Stimulated activated CD4-positive, alpha-beta T cell treated with anti-CD3 and anti-CD28 coated beads, Interleukin-4, amount 100 ng/mL, for 48 hours (primary cell): ENCODE measurements around the gene GOLGA8J.
"Not testable (repeated sequence)": the region's sequence is repeated elsewhere in the genome, so short reads cannot be mapped to it uniquely, and the experiment has no call there.

ENCODE experiments used
- DNase-seq, 2 donors: peaks; one replicate each; pipeline ENCODE4 v3.0.0-alpha.2; 2020; ENCODE audit warnings: low read depth in 2 of 2

GOLGA8J gene

GRCh38 chr15:30073915-30074314 lies 8.8 kb upstream of the GOLGA8J start:
- DNase-seq, result no peak

GRCh38 chr15:30080816-30081215 lies 1.9 kb upstream of the GOLGA8J start:
- DNase-seq, result not testable (repeated sequence)

- not testable (repeated sequence) for DNase-seq
Observed at GRCh38 chr15:30097827-30098226, 15.1 kb downstream of the GOLGA8J start.

- DNase-seq, result not testable (repeated sequence)
Observed at GRCh38 chr15:30102890-30103289, 20.1 kb downstream of the GOLGA8J start.

GRCh38 chr15:30103941-30104507 lies 21.3 kb downstream of the GOLGA8J start:
- not testable (repeated sequence) for DNase-seq

GRCh38 chr15:30110591-30110990 lies 27.8 kb downstream of the GOLGA8J start:
- DNase-seq, result not testable (repeated sequence)

GRCh38 chr15:30130066-30130465 lies 47.3 kb downstream of the GOLGA8J start:
- DNase-seq, result not testable (repeated sequence)

- not testable (repeated sequence) for DNase-seq
Observed at GRCh38 chr15:30134751-30135150, 52.0 kb downstream of the GOLGA8J start, which contains the start of gene GOLGA8T. Gene GOLGA8T (plus strand): TSS chr15:30135051. CDS start chr15:30135149, 98 bp downstream.
